Panc1 (cell line): ENCODE measurements around the gene PLN. TPM values are rescaled to one million over a fixed set of nuclear protein-coding genes. Genes with fewer than 3 reads are reported as not detected.

ENCODE experiments used
- ATAC-seq: fragments of 200-7000 bp; cut with Tn5 transposase; 2 replicates; pipeline ENCODE4 v1.9.1; 2020; ENCODE audit warnings: mild to moderate bottlenecking, moderate library complexity
- BruUV-seq: library from RNA; stranded (reverse); fragments of 400-500 nt; replicated peaks from 2 replicates; lab custom pipeline; 2021; lab: Mats Ljungman, UMichigan
- CTCF ChIA-PET: fragments of 300-600 bp; sonication (Branson Sonifier 250); formaldehyde crosslinking; loops from one replicate; lab custom pipeline; 2022; ENCODE audit warnings: antibody characterized with exemption; lab: Charles Lee
- POLR2A ChIA-PET: fragments of 300-600 bp; sonication (Branson Sonifier 250); formaldehyde crosslinking; loops from one replicate; lab custom pipeline; 2022; ENCODE audit warnings: antibody characterized with exemption; lab: Charles Lee
- DNase-seq: peaks from one replicate; pipeline ENCODE4 v3.0.0-alpha.2; 2010; ENCODE audit warnings: low read depth, low spot score
- H3K27ac ChIP-seq: 2 replicates; pipeline ENCODE4 v1.5.1; 2011; ENCODE audit warnings: mild to moderate bottlenecking, low read length, inconsistent platforms
- H3K27me3 ChIP-seq: fragments of 200-500 bp; sonication (Bioruptor generic); 2 replicates; pipeline ENCODE4 v1.6.0; 2014; ENCODE audit warnings: low read length, inconsistent platforms; ENCODE audit not compliant: control insufficient read depth, insufficient read depth
- H3K36me3 ChIP-seq: fragments of 200-500 bp; sonication (Bioruptor generic); 2 replicates; pipeline ENCODE4 v1.5.1; 2014; ENCODE audit warnings: inconsistent platforms, mild to moderate bottlenecking, low read length, moderate library complexity; ENCODE audit not compliant: control insufficient read depth, insufficient read depth
- H3K4me1 ChIP-seq: 2 replicates; pipeline ENCODE4 v1.5.1; 2011; ENCODE audit warnings: inconsistent platforms, mild to moderate bottlenecking, low read length, moderate library complexity; ENCODE audit not compliant: control insufficient read depth, insufficient read depth
- H3K4me3 ChIP-seq, 2 experiments: 2 replicates each; pipeline ENCODE4 v1.5.1; 2011 to 2012; ENCODE audit warnings: low read depth in 2 of 2, low read length in 2 of 2, mild to moderate bottlenecking in 2 of 2, inconsistent platforms in 1 of 2, moderate library complexity in 1 of 2
- H3K9me3 ChIP-seq: fragments of 200-500 bp; sonication (Bioruptor generic); 2 replicates; pipeline ENCODE4 v1.5.1; 2014; ENCODE audit warnings: low read depth, mild to moderate bottlenecking, inconsistent platforms, low read length, moderate library complexity; ENCODE audit not compliant: control insufficient read depth, insufficient read depth
- POLR2AphosphoS5 ChIP-seq: IDR thresholded peaks from 2 replicates; pipeline ENCODE4 v1.6.1; 2012; ENCODE audit warnings: mild to moderate bottlenecking, low read depth, low read length, moderate library complexity
- SIN3A ChIP-seq: IDR thresholded peaks from 2 replicates; pipeline ENCODE4 v1.6.1; 2012; ENCODE audit warnings: low read depth, mild to moderate bottlenecking, low read length, moderate library complexity, borderline replicate concordance; ENCODE audit not compliant: insufficient read depth
- TCF7L2 ChIP-seq: IDR thresholded peaks from 2 replicates; pipeline ENCODE4 v1.6.1; 2011; ENCODE audit warnings: mild to moderate bottlenecking, low read depth, low read length, inconsistent platforms
- in situ Hi-C: cut with HindIII; loops from 2 replicates; pipeline ENCODE4 v1.10.0; 2016; ENCODE audit warnings: low sequenced_read_pairs, low pct_unique_long_range_greater_than_20kb
- intact Hi-C: fragments of 100-400 bp; cut with micrococcal nuclease; formaldehyde crosslinking; loops from one replicate; pipeline ENCODE4 v1.10.0; 2022; ENCODE audit not compliant: unreplicated experiment
- total RNA-seq: library from RNA; stranded (reverse); gene quantifications from one replicate; pipeline ENCODE4 v1.2.1, GENCODE V29; 2021; ENCODE audit not compliant: unreplicated experiment
- TF ChIP-seq, protein P1 (sequence below): fragments of 450-650 bp; IDR thresholded peaks from 2 replicates; pipeline ENCODE4 v1.5.1; 2017; ENCODE audit warnings: mild to moderate bottlenecking
- TF ChIP-seq, protein P2 (sequence below), 2 experiments: IDR thresholded peaks; 2 replicates each; pipeline ENCODE4 v1.6.1; 2011 to 2012; ENCODE audit warnings: low read depth in 2 of 2, control low read depth in 1 of 2, low read length in 1 of 2, mild to moderate bottlenecking in 1 of 2, moderate library complexity in 1 of 2; ENCODE audit not compliant: insufficient read depth in 1 of 2

PLN gene
- total RNA-seq, 1 experiment from 2014 or later = not detected

DNA sequence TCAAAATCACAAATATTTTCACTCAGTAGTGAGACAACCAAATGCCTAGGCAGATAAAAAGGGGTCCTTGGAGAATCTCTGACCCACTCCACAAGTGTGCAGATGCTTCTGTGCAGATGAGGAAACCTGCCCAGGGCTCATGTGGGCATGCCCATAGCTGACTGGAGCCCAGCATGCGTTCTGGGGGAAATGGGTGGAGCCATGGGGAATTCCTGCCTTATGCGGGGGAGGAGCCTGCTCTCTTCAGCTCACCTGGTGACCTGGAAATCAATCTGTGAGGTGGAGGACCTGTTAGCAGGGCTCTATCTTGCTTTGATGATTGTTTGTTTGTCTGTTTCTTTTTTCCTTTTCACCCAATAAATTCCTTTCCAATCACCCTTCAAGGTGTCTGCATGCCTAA, 23.4 kb upstream of the PLN start:
- H3K27me3 ChIP-seq = no peaks in the 10 kb centered on the region
- H3K4me3 ChIP-seq = no peak overlapping the region
- in situ Hi-C loops = no loop called here
- CTCF ChIA-PET = no interaction called here
- H3K4me1 ChIP-seq = no peaks in the 10 kb centered on the region
- H3K9me3 ChIP-seq = no peaks in the 10 kb centered on the region
- POLR2A ChIA-PET = no interaction called here
- no peak for ATAC-seq
- no peak overlapping the region for H3K27ac ChIP-seq
- DNase-seq = no peak
- no TSS peak for BruUV-seq
- TF ChIP-seq, protein P1, sequence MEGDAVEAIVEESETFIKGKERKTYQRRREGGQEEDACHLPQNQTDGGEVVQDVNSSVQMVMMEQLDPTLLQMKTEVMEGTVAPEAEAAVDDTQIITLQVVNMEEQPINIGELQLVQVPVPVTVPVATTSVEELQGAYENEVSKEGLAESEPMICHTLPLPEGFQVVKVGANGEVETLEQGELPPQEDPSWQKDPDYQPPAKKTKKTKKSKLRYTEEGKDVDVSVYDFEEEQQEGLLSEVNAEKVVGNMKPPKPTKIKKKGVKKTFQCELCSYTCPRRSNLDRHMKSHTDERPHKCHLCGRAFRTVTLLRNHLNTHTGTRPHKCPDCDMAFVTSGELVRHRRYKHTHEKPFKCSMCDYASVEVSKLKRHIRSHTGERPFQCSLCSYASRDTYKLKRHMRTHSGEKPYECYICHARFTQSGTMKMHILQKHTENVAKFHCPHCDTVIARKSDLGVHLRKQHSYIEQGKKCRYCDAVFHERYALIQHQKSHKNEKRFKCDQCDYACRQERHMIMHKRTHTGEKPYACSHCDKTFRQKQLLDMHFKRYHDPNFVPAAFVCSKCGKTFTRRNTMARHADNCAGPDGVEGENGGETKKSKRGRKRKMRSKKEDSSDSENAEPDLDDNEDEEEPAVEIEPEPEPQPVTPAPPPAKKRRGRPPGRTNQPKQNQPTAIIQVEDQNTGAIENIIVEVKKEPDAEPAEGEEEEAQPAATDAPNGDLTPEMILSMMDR = no peak
- TF ChIP-seq, protein P2, sequence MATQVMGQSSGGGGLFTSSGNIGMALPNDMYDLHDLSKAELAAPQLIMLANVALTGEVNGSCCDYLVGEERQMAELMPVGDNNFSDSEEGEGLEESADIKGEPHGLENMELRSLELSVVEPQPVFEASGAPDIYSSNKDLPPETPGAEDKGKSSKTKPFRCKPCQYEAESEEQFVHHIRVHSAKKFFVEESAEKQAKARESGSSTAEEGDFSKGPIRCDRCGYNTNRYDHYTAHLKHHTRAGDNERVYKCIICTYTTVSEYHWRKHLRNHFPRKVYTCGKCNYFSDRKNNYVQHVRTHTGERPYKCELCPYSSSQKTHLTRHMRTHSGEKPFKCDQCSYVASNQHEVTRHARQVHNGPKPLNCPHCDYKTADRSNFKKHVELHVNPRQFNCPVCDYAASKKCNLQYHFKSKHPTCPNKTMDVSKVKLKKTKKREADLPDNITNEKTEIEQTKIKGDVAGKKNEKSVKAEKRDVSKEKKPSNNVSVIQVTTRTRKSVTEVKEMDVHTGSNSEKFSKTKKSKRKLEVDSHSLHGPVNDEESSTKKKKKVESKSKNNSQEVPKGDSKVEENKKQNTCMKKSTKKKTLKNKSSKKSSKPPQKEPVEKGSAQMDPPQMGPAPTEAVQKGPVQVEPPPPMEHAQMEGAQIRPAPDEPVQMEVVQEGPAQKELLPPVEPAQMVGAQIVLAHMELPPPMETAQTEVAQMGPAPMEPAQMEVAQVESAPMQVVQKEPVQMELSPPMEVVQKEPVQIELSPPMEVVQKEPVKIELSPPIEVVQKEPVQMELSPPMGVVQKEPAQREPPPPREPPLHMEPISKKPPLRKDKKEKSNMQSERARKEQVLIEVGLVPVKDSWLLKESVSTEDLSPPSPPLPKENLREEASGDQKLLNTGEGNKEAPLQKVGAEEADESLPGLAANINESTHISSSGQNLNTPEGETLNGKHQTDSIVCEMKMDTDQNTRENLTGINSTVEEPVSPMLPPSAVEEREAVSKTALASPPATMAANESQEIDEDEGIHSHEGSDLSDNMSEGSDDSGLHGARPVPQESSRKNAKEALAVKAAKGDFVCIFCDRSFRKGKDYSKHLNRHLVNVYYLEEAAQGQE (IDR thresholded peaks at IDR 0.05; ENCODE audit: insufficient read depth in 1 of 2, low read depth in 2 of 2, low read length in 1 of 2) = no peak
- H3K36me3 ChIP-seq = no peaks in the 10 kb centered on the region
- intact Hi-C loops = no loop called here

DNA sequence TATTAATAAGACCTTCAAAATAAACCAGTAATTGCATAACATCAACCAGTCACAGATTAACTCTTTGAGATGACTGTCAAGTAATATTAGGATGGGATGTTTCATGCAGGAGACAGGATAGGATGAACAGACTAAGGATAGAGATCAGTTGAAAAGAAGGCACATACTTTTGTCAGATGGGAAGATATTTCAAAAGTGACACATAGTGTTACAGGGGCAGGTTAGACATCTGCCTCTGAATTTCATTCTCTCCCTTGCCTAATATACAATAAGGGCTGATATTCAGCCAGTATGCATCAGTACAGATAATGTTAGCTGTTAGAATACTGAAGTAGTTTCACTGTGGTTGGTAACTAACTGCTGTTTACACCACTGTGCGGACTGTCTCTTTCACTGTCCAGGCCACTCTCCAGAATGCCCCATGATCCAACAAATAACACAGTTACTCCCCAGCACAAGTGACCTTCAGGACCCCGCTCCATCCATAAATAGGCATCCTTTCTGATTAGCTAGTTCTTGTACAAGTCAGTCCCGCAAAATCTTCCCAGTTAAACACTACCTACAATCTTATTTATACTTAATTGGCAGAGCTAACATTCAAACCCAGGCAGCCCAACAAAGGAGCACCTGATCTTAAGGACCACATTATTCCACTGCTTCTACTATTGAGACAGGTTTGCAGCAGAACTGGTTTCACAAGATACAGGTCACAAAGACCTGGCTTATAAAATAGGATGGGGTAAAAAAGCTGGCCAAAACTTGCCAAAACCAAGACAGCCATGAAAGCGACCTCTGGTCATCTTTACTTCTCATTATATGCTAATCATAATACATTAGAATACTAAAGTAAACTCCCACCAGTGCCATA, 21.9 kb upstream of the PLN start:
- Histone ChIP-seq H3K36me3 (no peaks in the 10 kb centered on the region), H3K9me3 (no peaks in the 10 kb centered on the region), H3K4me1 (no peaks in the 10 kb centered on the region), H3K27ac (no peak overlapping the region), H3K27me3 (no peaks in the 10 kb centered on the region), H3K4me3 (no peak overlapping the region)
- ChIA-PET POLR2A (no interaction called here), CTCF (no interaction called here)
- intact Hi-C loops (no loop called here), in situ Hi-C loops (no loop called here)
- no TSS peak for BruUV-seq
- ATAC-seq (no peak), DNase-seq (no peak)
- TF ChIP-seq, protein P1 = no peak
- no peak for TF ChIP-seq SIN3A
- TF ChIP-seq, protein P2 (IDR thresholded peaks at IDR 0.05; ENCODE audit: insufficient read depth in 1 of 2, low read depth in 2 of 2, low read length in 1 of 2) = no peak
- TF ChIP-seq POLR2AphosphoS5 = no peak
- no peak for TF ChIP-seq TCF7L2
